NCI-H1436 (cell line): ENCODE data around the gene SOCS4.
"Not testable (repeated sequence)": the region's sequence is repeated elsewhere in the genome, so short reads cannot be mapped to it uniquely, and the experiment has no call there.

Source experiments
- DNase-seq: peaks from one replicate; lab custom pipeline; 2025; lab: John Stamatoyannopoulos, UW

SOCS4 gene

DNA sequence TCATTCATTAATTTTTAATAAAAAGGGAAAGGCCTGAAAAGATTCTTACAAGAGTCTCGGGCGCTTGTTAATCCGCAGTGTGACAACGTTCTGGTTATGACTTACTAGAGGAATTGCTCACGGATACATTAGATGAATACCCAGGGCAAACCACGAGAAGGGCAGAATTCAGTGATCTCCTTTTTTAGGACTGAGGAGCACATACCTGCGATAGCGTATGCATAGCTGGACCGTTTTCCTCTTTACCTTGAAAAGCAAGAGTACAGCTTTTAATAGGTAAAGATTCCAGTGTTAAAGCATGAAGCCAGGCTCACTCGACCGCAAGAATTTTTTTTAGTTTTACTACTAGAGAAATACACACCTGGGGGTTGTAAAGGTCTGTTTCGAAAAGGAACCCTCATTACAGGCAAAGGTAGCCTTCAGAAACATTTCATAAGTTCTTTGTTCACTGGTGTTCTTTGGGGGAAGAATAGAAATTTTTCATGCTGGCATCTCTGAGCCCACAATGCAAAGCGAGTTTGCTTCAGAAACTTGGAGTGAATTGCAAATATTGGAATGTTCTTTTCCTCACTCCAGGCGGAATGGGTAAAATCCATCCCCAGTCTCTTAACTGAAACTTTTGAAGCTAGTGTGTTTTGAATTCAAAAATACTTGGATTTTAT, 25.4 kb downstream of the SOCS4 start:
- DNase-seq: no peak

DNA sequence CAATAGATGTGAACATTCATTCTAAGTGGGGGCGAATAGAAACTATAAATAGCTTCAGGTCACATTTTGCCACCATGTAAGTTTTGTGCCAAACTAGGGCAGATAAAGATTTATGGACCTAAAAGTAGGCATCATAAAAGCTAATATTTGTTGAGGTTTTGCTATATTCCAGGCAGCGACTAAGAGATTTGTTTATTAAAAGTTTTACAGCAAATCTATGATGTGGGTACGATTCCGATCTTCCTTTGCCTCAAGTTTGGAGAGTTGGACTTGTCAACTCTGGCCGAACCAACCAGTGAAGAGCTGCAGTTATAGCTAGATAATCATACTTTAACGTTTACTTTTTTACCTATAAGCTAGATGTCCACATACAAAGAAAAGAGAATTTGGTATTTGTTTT, 26.0 kb downstream of the SOCS4 start:
- DNase-seq: no peak

DNA sequence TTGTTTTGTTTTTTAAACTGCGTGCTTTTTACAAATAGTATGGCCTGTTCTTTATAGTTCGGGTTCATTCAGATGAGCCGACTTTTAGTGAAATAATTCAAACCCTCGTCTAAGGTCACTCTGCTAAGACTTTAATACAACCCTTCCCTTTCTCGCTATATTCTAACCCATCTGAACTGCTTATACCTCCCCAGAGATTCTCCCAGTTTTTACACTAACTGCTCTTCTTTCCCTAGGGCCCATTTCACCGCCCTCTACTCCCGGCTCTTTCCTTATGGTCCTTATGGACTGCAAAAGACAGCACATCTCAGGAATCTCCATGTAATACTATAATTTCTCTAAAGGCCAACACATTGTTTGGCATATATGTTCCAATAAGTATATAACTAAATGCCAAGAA, 26.5 kb downstream of the SOCS4 start:
- no peak for DNase-seq

DNA sequence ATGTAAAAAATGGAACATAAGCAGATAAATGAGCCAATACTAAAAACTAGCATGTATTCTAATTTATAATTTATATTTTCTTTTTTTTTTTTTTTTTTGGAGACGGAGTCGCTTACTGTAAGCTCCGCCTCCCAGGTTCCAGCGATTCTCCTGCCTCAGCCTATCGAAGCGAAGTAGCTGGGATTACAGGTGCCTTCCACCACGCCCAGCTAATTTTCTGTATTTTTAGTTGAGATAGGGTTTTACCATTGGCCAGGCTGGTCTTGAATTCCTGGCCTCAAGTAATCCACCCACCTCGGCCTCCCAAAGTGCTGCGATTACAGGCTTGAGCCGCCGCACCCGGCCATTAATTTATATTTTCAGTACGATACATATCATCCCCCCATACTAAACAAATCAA, 27.1 kb downstream of the SOCS4 start:
- no peak for DNase-seq

DNA sequence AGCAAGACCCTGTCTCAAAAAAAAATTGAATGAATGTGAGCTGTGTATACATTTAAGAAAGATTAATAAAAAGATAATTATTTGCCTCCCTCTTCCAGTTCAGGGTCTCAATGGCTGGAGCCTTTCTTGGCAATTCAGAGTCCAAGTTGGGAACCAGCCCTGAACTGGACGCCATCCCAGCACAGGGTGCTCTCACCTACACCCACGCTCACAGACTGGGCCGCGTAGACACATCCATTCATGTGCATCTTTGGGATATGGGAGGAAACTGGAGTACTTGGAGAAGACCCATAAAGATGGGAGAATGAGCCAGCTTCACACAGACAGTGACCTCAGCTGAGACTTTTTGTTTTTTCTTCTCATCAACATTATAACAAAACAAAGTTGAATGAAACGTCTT, 30.9 kb downstream of the SOCS4 start:
- no peak for DNase-seq

DNA sequence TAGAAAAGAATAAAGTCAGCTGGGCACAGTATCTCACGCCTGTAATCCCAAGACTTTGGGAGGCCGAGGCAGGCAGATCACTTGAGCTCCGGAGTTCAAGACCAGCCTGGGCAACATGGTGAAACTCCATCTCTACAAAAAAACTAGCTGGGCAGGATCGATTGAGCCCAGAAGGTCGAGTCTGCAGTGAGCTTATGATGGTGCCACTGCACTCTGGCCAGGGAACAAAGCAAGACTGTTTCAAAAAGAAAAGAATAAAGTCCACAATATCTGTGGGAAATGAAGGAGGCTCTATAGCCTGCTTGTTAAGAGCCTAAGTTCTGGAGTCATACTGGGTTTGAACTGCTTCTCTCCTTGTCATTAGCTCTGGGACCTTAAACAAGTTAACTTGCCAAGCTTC, 32.3 kb downstream of the SOCS4 start:
- DNase-seq: no peak

DNA sequence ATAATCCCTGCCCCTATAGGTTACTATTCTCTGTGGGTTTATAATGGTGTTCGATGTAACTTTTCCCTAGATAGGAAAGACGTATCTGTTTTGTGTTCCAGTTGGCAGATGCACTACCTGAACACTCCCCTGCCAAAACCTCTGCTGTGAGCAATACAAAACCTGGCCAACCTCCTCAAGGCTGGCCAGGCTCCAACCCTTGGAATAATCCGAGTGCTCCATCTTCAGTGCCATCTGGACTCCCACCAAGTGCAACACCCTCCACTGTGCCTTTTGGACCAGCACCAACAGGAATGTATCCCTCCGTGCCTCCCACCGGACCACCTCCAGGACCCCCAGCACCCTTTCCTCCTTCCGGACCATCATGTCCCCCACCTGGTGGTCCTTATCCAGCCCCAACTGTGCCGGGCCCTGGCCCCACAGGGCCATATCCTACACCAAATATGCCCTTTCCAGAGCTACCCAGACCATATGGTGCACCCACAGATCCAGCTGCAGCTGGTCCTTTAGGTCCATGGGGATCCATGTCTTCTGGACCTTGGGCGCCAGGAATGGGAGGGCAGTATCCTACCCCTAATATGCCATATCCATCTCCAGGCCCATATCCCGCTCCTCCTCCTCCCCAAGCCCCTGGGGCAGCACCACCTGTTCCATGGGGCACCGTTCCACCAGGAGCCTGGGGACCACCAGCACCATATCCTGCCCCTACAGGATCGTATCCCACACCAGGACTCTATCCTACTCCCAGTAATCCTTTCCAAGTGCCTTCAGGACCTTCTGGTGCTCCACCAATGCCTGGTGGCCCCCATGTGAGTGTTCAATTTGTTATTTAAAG, 35.7 kb downstream of the SOCS4 start:
- no peak for DNase-seq

DNA sequence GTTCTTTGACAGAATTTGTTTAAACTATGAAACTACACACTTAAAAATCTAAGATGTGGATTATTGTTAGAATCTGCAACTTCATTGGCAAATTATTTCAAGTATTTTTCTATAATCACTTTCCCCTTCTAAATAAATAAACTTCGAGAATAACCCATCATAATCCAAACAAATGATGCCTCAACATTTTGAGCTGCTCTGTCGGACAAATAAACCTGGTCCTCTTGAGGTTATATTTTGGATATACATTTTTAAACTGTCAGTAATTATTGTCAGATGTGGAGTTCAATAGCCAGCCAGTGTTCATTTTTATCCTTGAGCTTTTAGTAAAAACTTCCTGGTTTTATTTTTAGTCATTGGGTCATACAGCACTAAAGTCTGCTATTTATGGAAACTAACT, 37.9 kb downstream of the SOCS4 start:
- DNase-seq: not testable (repeated sequence)

DNA sequence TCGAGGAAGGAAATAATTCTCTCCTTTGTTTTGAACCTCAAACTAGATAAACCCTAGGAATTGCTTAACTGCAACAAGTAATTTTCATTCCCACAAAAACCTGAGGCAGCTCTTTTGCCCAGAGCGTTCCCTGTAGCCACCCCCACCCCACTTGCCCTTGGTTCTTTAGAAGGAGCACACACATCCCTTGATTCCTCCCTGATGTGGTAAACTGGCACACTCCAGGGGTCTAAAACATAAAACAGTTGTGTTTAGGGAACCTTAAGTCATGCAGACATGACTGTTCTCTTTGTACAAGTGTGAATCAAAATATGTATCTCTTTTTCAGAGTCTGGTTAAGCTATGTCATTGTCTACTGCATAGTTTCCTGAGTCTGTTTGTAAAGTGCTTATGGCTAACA, 38.4 kb downstream of the SOCS4 start:
- no peak for DNase-seq

DNA sequence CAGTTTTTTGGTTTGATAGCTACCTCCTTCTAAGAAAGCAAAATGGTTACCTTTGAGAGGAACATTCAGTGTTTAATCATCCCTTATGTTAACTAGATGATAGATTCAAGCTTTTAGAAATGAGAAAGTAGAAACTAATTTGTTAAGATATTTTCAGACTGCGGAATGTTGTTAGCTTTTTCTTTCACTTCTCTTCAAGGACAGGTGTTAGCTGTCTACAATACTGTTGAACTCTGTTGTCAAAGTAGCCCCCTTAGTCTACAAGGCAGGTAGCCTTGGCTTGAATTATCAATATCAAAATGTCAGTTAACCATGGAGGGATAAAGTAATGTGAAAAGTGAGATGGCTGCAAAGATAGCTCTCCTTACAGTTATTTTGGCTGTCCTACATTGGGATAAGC, 39.2 kb downstream of the SOCS4 start:
- DNase-seq: no peak

DNA sequence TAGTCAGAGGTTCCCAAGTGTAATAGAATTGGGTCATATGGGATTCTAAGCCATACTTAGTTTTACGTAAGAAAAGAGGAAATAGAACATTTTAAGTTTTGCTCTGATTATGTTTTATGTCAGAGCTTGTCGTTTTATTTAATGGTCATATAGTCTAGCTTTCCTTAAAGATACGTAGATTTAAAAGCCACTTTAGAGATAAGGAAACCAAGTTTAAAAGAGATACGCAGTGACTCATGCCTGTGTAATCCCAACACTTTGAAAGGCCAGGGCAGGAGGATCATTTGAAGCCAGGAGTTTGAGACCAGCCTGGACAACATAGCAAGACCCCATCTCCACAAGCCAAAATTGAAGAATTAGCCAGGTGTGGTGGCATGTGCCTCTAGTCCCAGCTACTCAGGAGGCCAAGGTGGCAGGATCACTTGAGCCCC, 44.0 kb downstream of the SOCS4 start:
- DNase-seq: no peak

DNA sequence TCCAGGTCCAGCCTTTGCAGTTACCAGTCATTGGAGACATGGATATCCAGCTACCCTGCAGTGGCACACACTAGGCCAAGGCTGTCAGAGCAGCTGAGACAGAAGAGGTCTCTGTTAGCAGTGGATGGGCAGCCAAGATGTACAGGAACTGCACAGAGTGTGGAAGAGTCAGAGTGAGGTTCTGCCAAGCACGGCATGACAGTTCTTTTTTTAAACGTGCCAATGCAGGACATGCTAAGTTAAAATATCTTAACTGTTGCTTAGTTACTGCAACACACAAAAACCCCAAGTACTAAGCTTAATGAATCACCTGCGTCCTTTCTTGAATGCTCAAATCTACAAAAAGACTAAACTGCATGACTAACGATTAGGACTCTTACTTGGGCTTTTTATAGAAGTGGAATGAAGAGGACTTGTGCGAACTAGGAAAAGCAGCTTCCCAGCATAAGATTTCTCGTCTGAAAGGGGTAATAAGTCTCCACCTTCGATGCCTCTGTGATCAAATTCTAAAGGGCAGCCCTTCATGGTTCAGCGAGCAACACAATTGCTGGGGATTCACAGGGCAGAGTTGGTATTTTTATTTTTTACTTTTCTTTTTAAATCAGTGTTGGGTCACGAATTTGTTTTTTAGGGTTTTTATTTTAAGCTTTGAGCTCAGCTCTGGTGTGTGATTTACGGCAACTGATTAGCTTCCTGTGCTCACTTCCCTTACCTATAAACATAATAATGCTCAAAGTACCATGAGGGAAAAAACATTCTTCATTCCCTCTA, 45.0 kb downstream of the SOCS4 start:
- DNase-seq: no peak

DNA sequence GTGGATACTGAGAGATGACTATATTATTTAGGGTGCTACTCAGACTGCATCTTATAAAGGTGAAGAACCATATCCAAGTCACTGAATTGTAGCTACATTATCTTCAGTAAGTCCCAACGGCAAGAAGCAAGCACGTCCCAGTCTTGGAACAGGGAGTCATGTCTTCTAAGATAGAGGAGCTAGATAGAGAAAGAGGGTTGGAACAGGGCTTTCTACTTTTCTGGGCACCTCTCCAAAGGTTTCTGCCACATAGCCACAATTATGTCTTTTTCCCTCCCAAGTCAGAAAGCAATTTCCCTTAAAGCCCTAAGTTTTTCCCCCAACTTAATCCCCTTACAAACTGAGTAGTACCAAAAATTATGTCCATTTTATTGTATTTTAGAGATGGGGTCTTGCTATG, 46.8 kb downstream of the SOCS4 start:
- no peak for DNase-seq

DNA sequence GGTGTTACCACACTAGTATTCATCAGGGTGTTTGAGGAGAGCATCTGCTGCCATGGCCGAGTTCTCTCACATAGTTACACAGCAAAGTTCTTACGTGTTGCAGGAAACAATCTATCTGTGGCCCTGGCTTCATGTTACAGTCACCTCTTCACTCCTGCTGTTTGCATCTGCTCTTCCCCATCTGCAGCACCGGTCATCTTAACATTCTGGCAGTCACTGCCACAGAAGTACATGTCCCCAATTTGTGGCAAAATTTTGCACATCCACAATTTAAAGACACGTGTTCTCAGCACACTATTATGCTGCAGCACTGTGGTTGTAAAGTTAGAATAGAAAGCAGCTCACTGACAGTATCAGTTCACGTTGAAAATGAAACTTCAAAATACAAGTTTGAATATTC, 47.6 kb downstream of the SOCS4 start:
- no peak for DNase-seq

DNA sequence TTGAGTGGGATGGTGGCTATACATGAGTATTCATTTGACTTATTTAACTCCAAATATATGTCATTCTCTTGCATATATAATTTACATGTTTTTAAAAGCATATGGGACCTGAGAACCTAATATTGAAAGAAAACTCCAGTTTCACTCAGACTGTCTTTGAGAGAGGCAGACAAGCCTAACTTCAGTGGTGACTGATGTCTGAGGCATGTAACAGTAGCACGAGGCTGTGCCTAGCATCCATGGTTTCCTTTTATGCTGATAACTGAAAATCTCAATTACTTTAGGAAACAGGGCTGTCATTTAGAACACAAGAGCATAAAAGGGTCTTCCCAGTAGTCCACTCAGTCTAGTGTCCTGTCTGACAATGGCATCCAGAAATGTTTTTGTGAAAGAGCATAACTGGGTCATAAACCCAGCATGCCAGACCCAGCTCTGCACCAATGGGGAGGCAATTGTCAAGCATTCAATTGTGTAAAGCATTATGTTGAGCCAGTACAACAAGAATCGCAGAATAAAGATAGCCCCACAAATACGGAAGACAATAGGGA, 48.7 kb downstream of the SOCS4 start:
- DNase-seq: no peak

DNA sequence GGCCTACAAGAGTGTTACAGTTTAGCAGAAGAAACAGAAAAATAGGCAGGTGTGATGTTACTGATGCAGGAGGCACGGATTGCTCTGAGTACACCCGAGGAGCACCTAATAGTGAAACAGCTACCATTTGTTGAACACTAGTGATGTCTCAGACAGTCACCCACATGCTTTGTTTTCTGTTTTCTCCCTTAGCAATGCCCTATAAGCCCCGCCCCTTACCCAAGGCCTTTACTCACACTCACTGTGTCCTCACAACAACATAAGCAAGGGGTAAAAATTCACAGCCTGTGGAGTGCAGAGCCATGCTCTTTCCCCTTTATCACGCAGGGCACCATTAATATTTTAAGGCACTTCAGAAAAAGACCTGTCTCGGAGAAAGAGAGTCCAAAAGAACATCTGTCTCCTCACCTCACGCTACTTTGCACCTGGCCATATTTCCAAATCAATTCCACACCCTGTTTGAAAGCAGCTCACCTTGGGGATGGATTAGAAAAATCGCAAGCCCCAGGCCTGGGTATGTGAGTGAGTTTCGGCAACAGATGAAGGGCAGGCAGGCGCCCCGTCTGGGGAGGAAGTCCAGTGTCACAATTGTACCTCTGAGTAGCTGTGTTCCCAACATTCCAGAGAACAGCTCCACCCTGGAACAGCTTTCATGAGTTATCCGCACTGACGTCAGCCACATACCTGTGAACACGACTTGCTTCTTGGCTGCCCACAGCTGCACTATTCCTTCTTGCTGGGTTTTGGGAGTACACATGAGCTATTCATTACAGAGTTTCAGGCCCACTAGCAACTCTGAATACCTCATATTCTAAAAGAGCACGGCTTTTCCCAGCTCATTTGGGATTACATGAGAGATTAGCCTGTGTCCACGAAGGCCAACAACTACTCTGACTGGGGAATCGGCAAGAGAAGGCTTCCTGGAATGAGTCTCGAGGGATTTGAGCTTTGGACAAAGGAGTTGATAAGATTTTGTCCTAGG, 50.4 kb downstream of the SOCS4 start:
- DNase-seq: no peak

DNA sequence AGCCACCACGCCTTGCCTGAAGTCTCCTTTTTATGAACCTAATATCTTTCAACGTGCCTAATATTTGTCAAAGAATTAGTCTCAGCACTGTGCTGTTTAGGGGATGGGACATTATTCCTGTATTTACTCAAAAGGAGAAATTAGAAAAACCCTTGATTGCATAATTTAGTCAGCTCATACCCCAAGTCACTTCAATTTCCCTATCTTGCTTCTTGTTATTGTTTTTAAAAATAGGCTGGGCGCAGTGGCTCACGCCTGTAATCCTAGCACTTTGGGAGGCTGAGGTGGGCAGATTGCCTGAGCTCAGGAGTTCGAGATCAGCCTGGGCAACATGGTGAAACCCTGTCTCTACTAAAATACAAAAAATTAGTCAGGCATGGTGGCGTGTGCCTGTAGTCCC, 52.9 kb downstream of the SOCS4 start:
- DNase-seq: not testable (repeated sequence)

DNA sequence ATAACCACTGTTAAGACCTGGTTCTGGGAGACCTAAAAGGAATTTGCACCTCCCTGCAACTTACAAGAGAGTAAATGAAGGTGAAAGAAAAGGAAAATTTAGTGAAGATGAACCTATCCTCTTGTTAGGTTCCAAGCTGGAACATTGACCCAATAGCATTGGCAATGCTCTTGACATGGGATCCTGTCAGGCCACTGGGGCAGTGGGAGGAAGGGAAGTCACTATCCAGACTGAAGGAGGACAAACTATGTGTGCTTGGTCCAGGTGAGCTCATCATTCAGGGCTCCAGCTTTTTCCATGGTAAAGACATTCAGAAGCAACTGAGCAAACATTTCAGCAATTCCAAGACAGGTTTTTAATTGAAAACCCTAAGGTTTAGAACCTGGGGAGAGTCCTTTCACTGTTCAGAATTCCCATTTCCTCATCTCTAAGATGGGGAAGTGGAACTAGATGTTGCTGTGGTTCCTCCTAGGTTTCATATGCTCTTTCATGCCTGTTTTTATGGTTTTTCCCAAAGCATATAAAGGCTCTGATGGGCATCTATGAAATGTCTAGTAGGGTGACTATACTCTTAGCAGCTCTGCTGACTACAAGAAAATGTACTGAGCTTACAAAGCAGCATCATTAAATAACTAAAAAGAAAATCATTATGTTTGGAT, 57.5 kb downstream of the SOCS4 start:
- DNase-seq: no peak

DNA sequence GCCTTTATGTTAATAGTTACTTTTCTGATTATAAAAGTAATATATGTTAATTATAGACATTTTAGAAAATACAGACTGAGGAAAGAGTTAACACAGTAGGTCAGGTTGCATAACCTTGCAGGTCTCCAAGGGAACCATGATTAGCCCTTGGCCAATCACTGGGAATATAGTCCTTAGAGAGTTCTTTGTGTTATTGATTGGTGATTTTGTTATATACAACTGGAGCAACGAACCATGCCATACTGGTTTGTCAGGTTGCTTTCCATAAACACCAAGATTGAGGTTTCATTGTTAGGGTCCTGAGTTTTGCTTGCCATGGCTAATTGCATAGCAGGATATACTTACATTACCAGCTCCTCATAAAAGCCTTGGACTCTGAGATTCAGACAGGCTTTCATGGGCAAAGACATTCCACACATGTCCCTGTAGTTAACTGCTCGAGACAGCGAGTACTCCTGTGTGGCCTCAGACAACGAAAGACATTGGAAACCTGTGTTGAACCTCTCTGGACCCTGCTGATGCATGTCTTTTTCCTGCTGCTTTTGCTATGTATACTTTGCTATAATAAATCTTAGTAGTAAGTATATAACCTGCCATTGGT, 58.1 kb downstream of the SOCS4 start:
- DNase-seq: no peak

DNA sequence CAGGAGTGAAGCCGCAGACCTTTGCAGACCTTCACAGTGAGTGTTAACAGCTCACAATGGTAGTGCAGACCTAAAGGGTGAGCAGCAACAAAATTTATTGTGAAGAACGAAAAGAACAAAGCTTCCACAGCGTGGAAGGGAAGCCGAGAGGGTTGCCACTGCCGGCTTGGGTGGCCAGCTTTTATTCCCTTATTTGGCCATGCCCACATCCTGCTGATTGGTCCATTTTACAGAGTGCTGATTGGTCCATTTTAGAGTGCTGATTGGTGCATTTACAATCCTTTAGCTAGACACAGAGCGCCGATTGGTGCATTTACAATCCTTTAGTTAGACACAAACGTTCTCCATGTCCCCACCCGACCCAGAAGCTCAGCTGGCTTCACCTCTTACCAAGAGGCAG, 59.9 kb downstream of the SOCS4 start:
- DNase-seq: no peak

DNA sequence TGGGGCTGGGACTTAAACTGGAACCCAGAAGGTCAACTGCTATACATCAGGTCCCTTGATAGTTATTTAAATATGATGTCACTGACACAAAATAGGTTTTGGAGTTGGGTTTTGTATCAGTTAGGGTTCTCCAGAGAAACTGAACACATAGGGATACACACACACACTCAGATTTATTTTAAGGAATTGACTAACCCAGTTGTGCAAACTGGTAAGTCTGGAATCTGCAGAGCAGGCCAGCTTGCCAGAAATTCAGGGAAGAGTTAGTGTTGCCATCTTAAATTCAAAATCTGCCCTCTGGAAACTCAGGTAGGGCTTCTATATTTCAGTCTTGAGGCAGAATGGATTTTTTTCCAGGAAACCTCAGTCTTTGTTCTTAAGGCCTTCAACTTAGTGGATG, 61.3 kb downstream of the SOCS4 start:
- no peak for DNase-seq
